GM19193 (cell line): ENCODE data around the gene ERICH6B.

Experiments
- POLR2A ChIP-seq: IDR thresholded peaks from 4 replicates; pipeline ENCODE4 v1.6.1; 2011; ENCODE audit not compliant: insufficient read depth, insufficient read length; ENCODE audit errors: extremely low read depth

Gene ERICH6B

DNA sequence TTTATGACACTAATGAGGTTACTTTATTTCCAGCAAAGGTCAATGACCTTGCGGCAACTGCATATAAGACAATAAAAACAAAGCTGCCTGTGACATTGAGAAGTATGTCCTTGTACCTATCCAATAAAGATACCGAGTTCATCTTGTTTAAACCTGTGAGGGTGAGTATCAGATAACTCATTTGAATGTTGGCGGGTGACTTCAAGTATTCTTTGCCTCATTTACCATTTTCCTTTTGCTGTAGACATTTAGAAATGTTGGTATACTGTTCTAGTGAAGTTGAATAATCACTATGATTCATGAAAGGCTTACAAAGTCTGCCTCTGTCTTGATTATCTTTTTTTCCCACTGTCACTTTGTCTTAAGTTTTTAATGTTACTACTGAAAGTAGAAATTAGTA lies 85.8 kb downstream of the ERICH6B start:
- TF ChIP-seq POLR2A: no peak

DNA sequence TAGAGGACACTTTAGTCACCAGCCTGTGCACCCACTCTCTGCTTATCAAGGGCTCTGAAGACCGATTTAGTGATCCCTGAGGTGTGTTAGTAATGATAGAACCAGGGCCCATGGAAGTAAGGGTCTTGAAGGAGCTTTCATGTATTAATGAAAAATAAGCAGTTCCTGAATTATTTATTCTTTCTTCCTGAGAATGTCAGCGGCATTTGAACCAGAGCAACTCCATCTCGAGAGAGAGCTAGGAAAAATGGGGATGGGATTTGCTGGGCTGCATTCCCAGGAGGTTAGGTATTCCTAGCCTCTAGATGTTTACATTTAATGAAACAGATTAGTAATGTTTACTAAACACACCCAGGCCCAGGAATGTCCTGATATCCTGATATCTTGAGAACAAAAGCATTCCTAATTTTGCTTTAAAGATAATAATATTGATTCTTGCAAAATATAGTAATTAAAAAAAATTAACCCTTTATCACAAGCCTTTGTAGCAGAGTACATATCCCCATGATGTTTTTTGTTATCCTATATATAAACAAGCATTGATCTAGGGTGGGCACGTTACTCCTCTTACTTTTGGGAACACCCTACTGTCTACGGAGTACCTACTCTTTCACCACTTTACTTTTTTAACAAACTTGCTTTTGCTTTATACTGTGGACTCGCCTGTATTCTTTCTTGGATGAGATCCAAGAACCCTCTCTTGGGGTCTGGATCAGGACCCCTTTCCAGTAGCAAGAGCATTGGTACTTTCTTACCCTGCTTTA lies 87.7 kb downstream of the ERICH6B start:
- TF ChIP-seq POLR2A: no peak

DNA sequence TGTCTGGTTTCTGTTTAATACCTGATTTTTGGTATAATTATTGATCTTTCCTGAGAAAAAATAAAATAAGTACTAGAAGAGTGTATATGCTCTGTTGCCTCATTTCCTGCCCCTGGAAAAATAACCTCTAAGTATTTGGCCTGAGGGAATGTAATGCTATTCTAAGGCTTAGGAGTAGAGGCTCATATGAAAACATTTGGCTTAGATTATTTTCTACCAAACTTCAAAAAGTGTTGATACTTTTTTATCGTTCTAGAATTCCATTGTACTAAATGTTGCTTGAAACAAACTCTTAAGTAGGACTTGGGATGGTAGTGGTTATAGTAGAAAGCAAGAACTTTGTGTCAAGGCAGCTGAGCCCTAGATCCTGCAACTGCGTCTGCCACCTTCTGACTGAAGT lies 93.0 kb downstream of the ERICH6B start:
- TF ChIP-seq POLR2A: no peak

DNA sequence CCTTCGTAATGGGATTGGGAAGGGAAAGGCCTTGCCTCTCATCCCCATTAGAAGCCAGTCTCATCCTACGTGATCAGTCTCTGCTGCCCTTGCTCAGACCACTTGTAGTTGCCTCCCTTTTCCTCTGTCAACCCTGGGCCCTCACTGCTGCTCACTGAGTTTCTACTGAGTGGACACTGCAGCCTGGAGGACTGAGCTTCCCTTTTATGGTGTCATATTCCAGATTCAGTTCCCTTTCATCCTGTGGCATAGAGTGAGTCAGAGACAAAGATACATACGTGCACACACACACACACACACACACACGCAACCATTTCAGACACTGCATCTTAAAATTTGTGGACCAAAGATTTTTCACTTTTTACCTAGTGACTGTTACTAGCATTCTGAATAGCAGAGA lies 94.2 kb downstream of the ERICH6B start:
- TF ChIP-seq POLR2A: no peak

DNA sequence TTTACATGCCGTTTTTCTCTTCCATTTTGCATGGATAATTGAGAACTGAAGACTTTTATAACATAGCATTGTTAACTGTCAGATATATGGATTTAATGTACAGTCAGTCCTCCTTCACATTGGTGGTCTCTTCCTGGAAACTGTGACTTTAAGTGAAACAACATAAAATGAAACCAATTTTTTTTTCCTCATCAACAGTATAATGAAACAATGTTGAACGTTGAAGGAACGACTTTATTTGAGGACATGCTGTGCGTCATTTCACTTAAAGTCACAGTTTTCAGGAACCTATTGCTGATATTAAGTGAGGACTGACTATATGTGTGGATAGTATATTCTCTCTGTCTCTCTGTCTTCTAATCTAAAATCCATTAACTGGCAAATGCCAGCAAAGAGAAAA lies 96.0 kb downstream of the ERICH6B start:
- TF ChIP-seq POLR2A: no peak

DNA sequence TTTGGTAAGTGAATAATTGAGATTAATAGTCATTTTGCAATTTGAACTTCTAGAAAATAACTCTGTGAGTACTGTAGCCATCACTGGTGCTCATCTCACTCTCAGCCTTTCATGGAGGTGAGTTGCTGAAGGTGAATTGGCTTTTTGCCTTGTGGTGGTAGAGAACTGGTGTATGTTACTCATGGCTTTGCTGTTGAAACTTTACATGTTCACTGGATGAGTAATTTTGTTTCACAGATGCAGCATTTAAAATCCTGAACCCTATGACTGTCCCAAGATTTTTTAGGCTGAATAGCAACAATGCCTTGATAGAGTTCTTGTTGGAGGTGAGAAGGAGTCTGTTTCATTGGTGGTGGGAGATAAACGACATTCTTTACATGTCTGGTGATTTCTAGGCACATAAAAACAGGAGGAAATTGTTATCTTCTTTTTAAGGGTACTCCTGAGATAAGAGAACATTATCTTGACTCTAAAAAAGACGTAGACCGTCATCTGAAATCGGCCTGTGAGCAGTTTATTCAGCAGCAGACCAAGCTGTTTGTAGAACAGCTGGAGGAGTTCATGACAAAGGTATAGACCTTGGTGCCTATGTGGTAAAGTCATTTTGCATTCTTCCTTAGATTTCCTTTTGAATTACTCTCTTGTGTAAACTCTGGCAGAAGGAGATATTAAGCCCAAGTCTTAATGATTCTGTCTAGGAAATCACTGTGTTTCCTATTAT lies 96.9 kb downstream of the ERICH6B start:
- no peak for TF ChIP-seq POLR2A

DNA sequence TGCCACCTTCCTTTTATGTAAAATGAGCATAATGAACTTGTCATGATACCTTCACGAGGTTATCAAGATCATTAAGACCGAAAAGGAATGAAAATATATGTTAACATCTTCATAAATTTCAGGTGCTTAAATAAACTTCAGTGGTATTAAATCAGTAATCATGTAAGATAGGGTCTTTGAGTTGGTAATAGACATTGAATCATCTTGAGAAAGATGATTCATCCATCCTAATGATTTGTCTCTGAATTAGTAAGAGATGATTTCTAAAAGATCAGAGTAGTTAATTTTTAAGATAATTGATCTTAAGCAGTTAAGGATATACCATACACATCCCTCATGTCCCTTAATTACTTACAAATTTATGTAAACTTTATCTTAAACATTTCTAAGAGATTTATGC lies 98.8 kb downstream of the ERICH6B start:
- TF ChIP-seq POLR2A: no peak

DNA sequence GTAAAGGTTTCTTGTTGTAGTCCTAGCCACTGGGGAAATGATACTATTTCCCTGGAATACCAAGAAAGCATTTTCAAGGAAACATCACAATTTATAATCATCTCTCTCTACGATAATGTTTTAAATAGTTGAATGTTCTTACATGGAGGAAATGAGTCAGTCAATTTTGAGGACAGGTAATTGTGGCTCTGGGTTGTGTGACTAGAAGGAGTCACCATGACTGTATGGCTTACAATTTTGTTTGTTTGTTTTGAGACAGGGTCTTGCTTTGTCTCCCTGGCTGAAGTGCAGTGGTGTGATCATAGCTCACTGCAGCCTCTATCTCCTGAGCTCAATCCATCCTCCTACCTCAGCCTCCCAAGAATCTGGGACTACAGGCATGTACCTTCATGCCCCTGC lies 103.4 kb downstream of the ERICH6B start:
- TF ChIP-seq POLR2A: no peak

DNA sequence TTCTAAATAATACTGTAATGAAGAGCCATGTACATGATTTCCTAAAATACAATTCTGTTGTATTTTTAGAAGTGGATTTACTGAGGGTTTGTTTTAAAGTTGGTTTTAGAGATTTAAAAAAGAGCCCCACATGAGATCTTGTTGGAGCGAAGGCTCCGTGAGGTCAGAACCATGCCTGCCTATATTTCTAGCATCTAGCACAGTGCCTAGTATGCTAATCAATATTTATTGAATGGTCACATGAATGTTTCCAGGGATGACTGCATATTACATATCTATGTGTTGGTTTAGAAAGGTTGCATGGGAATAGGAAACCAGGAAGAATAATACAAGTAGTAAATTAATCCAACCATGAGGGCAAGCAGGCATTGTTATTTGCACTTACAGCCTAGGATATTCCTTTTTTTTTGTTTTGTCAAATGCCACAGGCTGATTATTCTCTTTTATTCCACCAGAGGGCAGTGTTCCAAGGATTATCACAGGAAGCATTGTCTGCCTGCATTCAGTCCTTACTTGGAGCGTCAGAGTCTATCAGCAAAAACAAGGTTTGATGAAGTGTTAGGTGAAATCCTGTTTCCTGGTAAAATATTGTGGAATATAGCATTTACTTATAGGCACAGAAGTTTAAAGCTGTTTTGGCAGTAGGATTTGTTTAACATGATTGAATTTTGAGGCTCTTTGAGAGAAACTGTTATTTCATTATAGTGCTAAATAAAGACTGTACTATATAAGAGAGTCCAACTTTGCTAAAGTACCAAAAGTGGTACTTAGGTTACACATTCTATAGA lies 104.0 kb downstream of the ERICH6B start:
- TF ChIP-seq POLR2A: no peak

DNA sequence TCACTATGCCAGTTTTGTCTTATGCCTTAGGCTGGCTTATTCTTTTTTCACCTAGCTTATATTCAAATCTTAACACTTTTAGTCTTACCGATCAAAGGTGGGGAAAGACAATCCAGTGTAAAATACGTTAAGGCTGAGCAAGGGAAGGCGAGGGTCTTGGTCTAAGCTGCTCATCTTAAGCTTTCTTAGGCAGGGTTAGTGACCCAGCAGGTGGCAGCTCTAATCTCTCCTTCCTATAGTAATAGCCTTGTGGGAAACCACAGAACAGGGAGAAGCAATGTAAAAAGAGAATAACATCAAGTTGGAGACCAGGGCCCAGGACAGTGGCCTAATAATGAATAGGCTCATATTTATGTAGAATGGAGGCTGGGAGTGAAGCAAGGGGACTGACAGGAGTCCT lies 104.9 kb downstream of the ERICH6B start:
- TF ChIP-seq POLR2A: no peak

DNA sequence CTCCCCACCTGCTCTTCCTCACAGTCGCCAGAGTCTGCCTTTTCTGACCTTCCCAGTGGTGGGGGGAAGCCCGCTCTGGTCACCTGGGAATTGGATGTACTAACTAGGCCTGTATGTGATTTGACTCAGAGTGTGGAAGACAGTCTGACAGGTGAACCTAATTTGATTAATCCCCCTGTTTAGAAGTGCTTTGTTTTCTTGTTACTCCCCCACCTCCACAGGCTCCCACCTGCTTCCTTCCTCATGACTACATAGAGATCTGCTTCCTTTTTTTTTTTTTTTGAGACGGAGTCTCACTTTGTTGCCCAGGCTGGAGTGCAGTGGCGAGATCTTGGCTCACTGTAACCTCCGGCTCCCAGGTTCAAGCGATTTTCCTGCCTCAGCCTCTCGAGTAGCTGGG lies 106.8 kb downstream of the ERICH6B start:
- TF ChIP-seq POLR2A: no peak

DNA sequence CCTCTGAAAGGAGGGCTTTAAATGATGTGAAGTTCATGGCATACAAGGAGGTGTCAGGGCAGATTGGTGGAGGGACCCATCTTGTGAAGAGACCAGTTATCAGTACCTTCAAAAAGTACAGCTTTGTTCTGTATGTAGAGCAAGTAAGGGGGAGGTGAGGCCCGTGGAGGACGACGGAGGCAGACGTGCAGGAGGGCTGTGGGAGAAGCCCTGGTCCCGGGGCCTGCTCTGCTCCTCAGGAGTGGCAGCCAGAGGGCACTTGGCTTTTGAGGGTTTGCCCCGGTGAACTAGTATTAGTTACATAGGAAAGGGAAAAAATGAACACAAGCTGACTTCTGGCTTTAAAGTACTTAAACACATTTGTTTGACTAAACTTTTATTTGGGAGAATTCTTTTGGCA lies 108.7 kb downstream of the ERICH6B start:
- TF ChIP-seq POLR2A: no peak

DNA sequence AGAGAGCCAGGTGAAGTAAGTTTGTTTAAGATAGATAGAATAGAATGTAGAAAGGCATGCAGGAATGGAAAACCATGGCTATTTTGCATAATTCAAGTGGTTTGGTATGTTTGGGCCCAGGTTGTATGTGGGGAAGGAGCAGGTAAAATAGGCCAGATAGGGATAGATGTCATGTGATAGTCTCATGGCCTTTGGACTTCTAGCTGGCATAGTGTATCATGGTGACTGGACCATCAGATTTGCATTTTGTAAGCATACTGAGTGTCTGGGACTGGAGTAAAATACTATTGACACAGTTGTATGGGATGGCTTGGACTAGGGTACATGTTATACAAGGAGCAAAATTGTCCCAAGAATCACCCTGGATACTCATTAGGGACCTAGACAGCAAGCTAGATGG lies 111.9 kb downstream of the ERICH6B start:
- no peak for TF ChIP-seq POLR2A

DNA sequence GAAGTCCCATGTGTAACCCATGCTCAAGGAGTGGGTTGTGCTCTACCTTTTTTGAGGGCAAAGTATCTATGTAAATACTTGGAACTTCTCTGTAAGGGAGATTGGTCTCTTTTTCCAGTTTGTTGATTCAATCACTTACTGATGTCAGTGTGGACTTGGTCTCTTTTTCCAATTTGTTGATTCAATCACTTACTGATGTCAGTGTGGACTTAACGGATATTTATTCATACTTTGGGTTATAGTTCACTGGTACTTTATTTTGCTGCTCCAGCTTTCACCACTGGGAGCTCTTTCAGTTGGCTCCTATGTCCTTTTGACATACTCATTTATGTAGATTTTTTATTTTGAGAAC lies 114.4 kb downstream of the ERICH6B start:
- TF ChIP-seq POLR2A: no peak

DNA sequence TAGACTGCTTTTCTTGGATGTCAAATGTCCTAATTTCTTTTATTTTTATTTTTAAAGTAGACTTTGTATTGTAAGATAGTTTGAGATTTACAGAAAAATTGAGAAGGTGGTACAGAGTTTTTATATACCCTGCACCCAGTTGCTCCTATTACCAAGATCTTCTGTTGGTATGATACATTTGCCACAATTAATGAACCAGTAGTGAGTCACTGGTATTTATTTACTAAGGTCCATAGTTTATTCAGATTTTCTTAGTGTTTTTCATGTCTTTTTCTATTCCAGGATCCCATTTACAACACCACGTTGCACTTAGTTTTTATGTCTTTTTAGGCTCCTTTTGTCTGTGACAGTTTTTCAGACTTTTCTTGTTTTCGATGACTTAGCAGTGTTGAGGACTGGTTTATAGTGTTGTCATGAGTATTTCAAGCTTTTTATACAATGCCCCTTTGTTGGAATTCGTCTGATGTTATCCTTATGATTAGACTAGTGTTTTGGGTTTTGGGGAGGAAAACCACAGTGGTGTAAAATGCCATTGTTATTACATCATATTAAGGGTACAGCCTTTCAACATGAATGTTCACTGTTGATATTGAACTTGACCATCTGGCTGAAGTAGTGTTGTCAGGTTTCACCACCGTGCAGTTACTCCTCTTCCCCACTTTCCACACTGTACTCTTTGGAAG lies 114.9 kb downstream of the ERICH6B start:
- no peak for TF ChIP-seq POLR2A
